HG03354 (cell line): ENCODE measurements around the gene KRT36.

Source experiments
- ATAC-seq: cut with Tn5 transposase; IDR thresholded peaks from one replicate; pipeline ENCODE4 v1.9.1; 2021; ENCODE audit warnings: mild to moderate bottlenecking; ENCODE audit not compliant: unreplicated experiment, poor library complexity, severe bottlenecking

The KRT36 gene

GRCh38 chr17:41449008-41449407 lies 40.7 kb downstream of the KRT36 start:
- ATAC-seq = no peak

GRCh38 chr17:41448506-41448905 lies 41.2 kb downstream of the KRT36 start:
- no peak for ATAC-seq

DNA sequence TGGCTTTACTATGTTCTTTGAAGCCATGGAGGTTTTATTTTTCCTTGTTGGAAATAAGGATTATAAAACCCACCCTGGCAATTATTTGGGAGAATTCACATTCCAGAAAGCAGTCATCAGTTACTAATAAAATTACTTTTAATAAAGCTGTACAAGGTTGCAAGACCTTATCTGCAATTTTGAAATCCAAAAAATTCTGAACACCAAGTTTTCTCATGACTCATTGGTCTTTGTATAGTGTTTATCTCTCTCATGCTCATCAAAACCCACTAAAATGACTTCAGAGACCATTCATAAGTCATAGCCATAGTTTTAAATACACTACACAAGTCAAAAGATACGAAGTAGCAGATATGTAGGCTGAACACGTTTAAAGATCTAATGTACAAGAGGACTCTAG lies 42.9 kb downstream of the KRT36 start:
- no peak for ATAC-seq

- no peak for ATAC-seq
Measured at GRCh38 chr17:41444640-41445039, 45.1 kb downstream of the KRT36 start.

DNA sequence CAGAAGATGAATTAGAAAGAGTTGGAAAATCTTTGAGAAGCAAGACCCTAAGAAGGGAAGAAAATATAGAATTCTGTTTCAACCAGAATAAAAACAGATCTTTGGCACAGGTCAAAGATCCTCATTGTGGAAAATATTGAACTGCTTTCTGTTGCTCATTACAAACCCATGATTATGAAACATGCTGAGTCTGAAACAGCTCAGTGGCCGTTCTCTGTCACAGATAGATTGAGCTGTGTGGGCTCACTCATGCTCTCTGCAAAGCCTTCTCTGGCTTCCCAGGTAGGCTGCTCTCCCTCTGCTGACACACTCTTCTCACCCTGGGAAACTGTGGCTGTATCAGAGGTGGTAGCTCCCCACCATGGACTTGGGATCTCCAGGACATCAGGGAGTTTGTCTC lies 45.5 kb downstream of the KRT36 start:
- no peak for ATAC-seq

GRCh38 chr17:41442739-41443138 lies 47.0 kb downstream of the KRT36 start:
- no peak for ATAC-seq

GRCh38 chr17:41440531-41441033 lies 49.1 kb downstream of the KRT36 start, which contains the start of gene KRT38:
TSS of gene KRT38 (minus strand) at chr17:41440983. CDS start at chr17:41440921, 62 bp downstream.
- no peak for ATAC-seq

- no peak for ATAC-seq
Measured at GRCh38 chr17:41439375-41439774, 50.3 kb downstream of the KRT36 start.

DNA sequence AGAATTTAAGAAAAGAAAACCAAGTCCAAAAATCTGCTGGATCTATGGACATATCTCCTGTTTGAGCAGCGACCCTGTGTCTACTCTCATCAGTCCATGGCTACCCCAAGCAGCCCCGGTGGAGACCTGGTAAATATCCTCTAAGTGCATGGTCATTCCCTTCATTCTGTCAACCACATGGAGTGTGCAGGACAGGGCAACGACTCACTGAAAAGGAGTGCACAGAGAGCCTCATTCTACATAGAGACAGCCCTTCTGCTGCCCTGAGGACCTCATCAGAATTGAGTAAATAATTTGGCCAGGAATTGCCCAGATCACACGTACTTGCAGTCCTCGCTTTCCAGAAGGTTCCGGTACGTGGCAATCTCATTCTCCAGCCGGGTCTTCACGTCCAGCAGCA lies 51.9 kb downstream of the KRT36 start:
- ATAC-seq = no peak

GRCh38 chr17:41437254-41437653 lies 52.5 kb downstream of the KRT36 start:
- ATAC-seq = no peak
